Right lobe of liver (tissue), 6 donors: Measurements from ENCODE around the gene ZIC2. TPM values are rescaled to one million over a fixed set of nuclear protein-coding genes. Genes with fewer than 3 reads are reported as not detected.
"Not testable (repeated sequence)": the region's sequence is repeated elsewhere in the genome, so short reads cannot be mapped to it uniquely, and the experiment has no call there.

Experiments used
- ATAC-seq, 4 donors: fragments of 200-7000 bp; cut with Tn5 transposase; one replicate each; pipeline ENCODE4 v1.9.1; 2020; ENCODE audit warnings: mild to moderate bottlenecking in 4 of 4, moderate library complexity in 4 of 4
- DNase-seq, 3 donors: peaks; one replicate each; pipeline ENCODE4 v3.0.0-alpha.2; 2020
- H3K27ac ChIP-seq, 3 donors: fragments of 200-600 bp; one replicate each; pipeline ENCODE4 v1.8.0; 2022
- H3K27me3 ChIP-seq, 2 donors: fragments of 200-600 bp; one replicate each; pipeline ENCODE4 v1.8.0; 2022
- H3K36me3 ChIP-seq, 4 donors: fragments of 200-600 bp; sonication (generic) in 1 of 4; one replicate each; pipeline versions ENCODE4 v1.5.1 to v1.8.0; 2017 to 2022; ENCODE audit warnings: control low read depth in 1 of 4
- H3K4me1 ChIP-seq, 4 donors: fragments of 200-600 bp; sonication (generic) in 1 of 4; one replicate each; pipeline versions ENCODE4 v1.5.1 to v1.8.0; 2017 to 2022; ENCODE audit warnings: control low read depth in 1 of 4
- H3K4me3 ChIP-seq, 3 donors: fragments of 200-600 bp; one replicate each; pipeline ENCODE4 v1.8.0; 2022
- H3K9me3 ChIP-seq, 4 donors: fragments of 200-600 bp; sonication (generic) in 1 of 4; one replicate each; pipeline versions ENCODE4 v1.5.1 to v1.8.0; 2017 to 2022; ENCODE audit warnings: control low read depth in 1 of 4
- CTCF ChIP-seq, 4 donors: fragments of 200-600 bp in 3 of 4; fragments of 450-650 bp in 1 of 4; IDR thresholded peaks; one replicate each; pipeline versions ENCODE4 v1.5.1 to v1.8.0; 2016 to 2022; ENCODE audit warnings: antibody characterized with exemption in 4 of 4, mild to moderate bottlenecking in 2 of 4
- POLR2A ChIP-seq: fragments of 450-650 bp; IDR thresholded peaks from one replicate; pipeline ENCODE4 v1.6.1; 2017; ENCODE audit warnings: antibody characterized with exemption, mild to moderate bottlenecking
- WGBS: methylation state at CpG from one replicate; pipeline ENCODE4 v1.1.6; 2018; ENCODE audit warnings: low coverage, low lambda C conversion rate; ENCODE audit not compliant: insufficient coverage; ENCODE audit errors: missing lambda C conversion rate; 5-methylcytosine and 5-hydroxymethylcytosine counted together
- intact Hi-C, 2 donors: fragments of 100-400 bp; cut with DNase I; formaldehyde crosslinking; loops; one replicate each; pipeline versions ENCODE4 v1.11.2 to v1.14.1; 2022
- total RNA-seq, 6 experiments: library from RNA; depleted of rRNA in 2 of 6; stranded (reverse); fragments of >200 nt in 2 of 6; fragmentation: NEBNext Ultra II Directional in 3 of 6; extraction: Animal tissue kit (Norgen Biotek cat#: 25700) in 3 of 6; gene quantifications; one replicate each; pipeline versions ENCODE4 v1.1.0 to v1.2.4, GENCODE V29; 2016 to 2023
- donor health status: DM: no; HTN: yes; CAD: no.
- donor health status: DM: no; HTN: no; CAD: no.
- donor health status: DM: no; HTN: no; CAD: no.
- donor health status: DM: no; HTN: yes; CAD: no.
- donor health status: DM: no; HTN: yes; CAD: no.

Gene ZIC2
- total RNA-seq, 6 experiments from 2014 or later, result 0.24 TPM; not detected in 5

GRCh38 chr13:99941911-99942310 is 39.7 kb upstream of the ZIC2 start:
- no peak overlapping the region for H3K4me3 ChIP-seq
- no peak overlapping the region for H3K27ac ChIP-seq
- H3K36me3 ChIP-seq, result no peaks in the 10 kb centered on the region
- TF ChIP-seq POLR2A (no peak), CTCF (IDR thresholded peaks at IDR 0.05) (no peak)
- DNase-seq (no peak), ATAC-seq (no peak)
- peaks cover 0 to 15% (median 7%) of the 10 kb centered on the region in 4 donors for H3K4me1 ChIP-seq
- no peaks in the 10 kb centered on the region for H3K9me3 ChIP-seq
- no peaks in the 10 kb centered on the region for H3K27me3 ChIP-seq
- intact Hi-C loops, result no loop called here
- 88% methylated on average over 4 of the region's 4 CpGs for WGBS

- H3K4me3 ChIP-seq, result no peak overlapping the region
- peaks cover 0 to 15% (median 7%) of the 10 kb centered on the region in 4 donors for H3K4me1 ChIP-seq
- H3K27ac ChIP-seq, result no peak overlapping the region
- DNase-seq, result no peak
- no peak for ATAC-seq
- no peaks in the 10 kb centered on the region for H3K36me3 ChIP-seq
- no peaks in the 10 kb centered on the region for H3K9me3 ChIP-seq
- WGBS, result 82% methylated on average over 7 of the region's 7 CpGs
- no peaks in the 10 kb centered on the region for H3K27me3 ChIP-seq
- intact Hi-C loops, result no loop called here
- TF ChIP-seq POLR2A (no peak), CTCF (IDR thresholded peaks at IDR 0.05) (no peak)
These were observed 37.5 kb upstream of the ZIC2 start for GRCh38 chr13:99944102-99944501.

GRCh38 chr13:99944606-99945005 is 37.0 kb upstream of the ZIC2 start:
- no peak for ATAC-seq
- DNase-seq, result no peak
- no peaks in the 10 kb centered on the region for H3K27me3 ChIP-seq
- H3K4me3 ChIP-seq, result no peak overlapping the region
- no peak overlapping the region for H3K27ac ChIP-seq
- 86% methylated on average over 6 of the region's 6 CpGs for WGBS
- H3K4me1 ChIP-seq, result peaks cover 0 to 15% (median 7%) of the 10 kb centered on the region in 4 donors
- TF ChIP-seq CTCF (IDR thresholded peaks at IDR 0.05) (no peak), POLR2A (no peak)
- H3K36me3 ChIP-seq, result no peaks in the 10 kb centered on the region
- intact Hi-C loops, result no loop called here
- no peaks in the 10 kb centered on the region for H3K9me3 ChIP-seq

- ATAC-seq, H3K27ac ChIP-seq, H3K4me3 ChIP-seq, H3K9me3 ChIP-seq, intact Hi-C loops, H3K36me3 ChIP-seq, H3K27me3 ChIP-seq, DNase-seq: not testable (repeated sequence)
- WGBS, result 95% methylated on average over 2 of the region's 2 CpGs
- peaks cover 0 to 12% (median 6%) of the 10 kb centered on the region in 4 donors for H3K4me1 ChIP-seq
These were observed 36.1 kb upstream of the ZIC2 start for GRCh38 chr13:99945515-99945914.

GRCh38 chr13:99947666-99948065 is 33.9 kb upstream of the ZIC2 start:
- no peak for ATAC-seq
- Histone ChIP-seq H3K36me3 (no peaks in the 10 kb centered on the region), H3K4me3 (no peak overlapping the region), H3K9me3 (no peaks in the 10 kb centered on the region), H3K27me3 (no peaks in the 10 kb centered on the region), H3K4me1 (no peaks in the 10 kb centered on the region), H3K27ac (no peak overlapping the region)
- DNase-seq, result no peak
- 83% methylated on average over 1 of the region's 2 CpGs for WGBS
- intact Hi-C loops, result no loop called here
- TF ChIP-seq CTCF (IDR thresholded peaks at IDR 0.05) (no peak), POLR2A (no peak)
